Glutamatergic neuron (in vitro differentiated cells): Measurements from ENCODE around the gene ADAMTS17. TPM values are rescaled to one million over a fixed set of nuclear protein-coding genes. Genes with fewer than 3 reads are reported as not detected.

Experiments
- DNase-seq: peaks from one replicate; pipeline ENCODE4 v3.0.0; 2022
- H3K27ac Mint-ChIP-seq: one replicate; pipeline ENCODE4 v1.8.0; 2020; ENCODE audit warnings: mild to moderate bottlenecking, mixed read lengths, inconsistent platforms; ENCODE audit not compliant: unreplicated experiment
- H3K27me3 Mint-ChIP-seq: one replicate; pipeline ENCODE4 v1.8.0; 2020; ENCODE audit warnings: mild to moderate bottlenecking, moderate library complexity, mixed read lengths, inconsistent platforms; ENCODE audit not compliant: unreplicated experiment
- H3K36me3 Mint-ChIP-seq: one replicate; pipeline ENCODE4 v1.8.0; 2020; ENCODE audit warnings: mild to moderate bottlenecking, mixed read lengths, inconsistent platforms; ENCODE audit not compliant: unreplicated experiment
- H3K4me1 Mint-ChIP-seq: one replicate; pipeline ENCODE4 v1.8.0; 2020; ENCODE audit warnings: mild to moderate bottlenecking, low read depth, mixed read lengths, inconsistent platforms; ENCODE audit not compliant: unreplicated experiment
- H3K4me3 Mint-ChIP-seq: one replicate; pipeline ENCODE4 v1.8.0; 2020; ENCODE audit warnings: mild to moderate bottlenecking, mixed read lengths, inconsistent platforms; ENCODE audit not compliant: unreplicated experiment
- H3K9me3 Mint-ChIP-seq: one replicate; pipeline ENCODE4 v1.8.0; 2020; ENCODE audit warnings: mild to moderate bottlenecking, moderate library complexity, mixed read lengths, inconsistent platforms; ENCODE audit not compliant: unreplicated experiment
- CTCF ChIP-seq: fragments of 200-600 bp; sonication (generic); IDR thresholded peaks from one replicate; pipeline ENCODE4 v1.5.0; 2021; ENCODE audit not compliant: partially characterized antibody, unreplicated experiment
- total RNA-seq: library from RNA; stranded (reverse); fragmentation: NEBNext Ultra II Directional; extraction: Animal tissue kit (Norgen Biotek cat#: 25700); gene quantifications from one replicate; pipeline ENCODE4 v1.2.1, GENCODE V29; 2021; ENCODE audit not compliant: unreplicated experiment

Gene ADAMTS17
- total RNA-seq, 1 donor from 2014 or later = 6.8 TPM

DNA sequence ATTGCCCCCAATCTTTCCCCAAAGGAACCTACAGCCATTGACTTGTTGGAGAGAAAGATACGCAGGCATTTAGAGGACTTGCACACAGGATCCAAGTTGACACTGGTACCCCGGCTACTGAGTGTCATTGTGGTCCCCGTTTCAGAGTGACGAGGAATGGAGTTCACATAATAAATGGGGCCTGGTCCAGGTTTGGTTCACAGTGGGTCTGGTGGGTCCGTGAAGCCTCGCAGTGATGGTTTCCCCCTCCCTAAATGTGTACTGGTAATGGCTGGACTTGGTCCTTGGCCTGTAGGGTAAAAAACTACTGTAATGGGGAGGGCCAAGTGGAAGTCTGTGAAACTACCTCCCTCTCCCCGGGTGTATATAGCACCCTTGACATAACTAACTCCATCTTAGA lies 376.4 kb downstream of the ADAMTS17 start:
- Mint-ChIP-seq H3K4me1 (no peaks in the 10 kb centered on the region), H3K27ac (no peak overlapping the region), H3K9me3 (peaks cover 11% of the 10 kb centered on the region), H3K4me3 (no peak overlapping the region), H3K27me3 (peaks cover 6% of the 10 kb centered on the region), H3K36me3 (peaks cover 16% of the 10 kb centered on the region)
- no peak for TF ChIP-seq CTCF
- DNase-seq = no peak

GRCh38 chr15:99963976-99964375 lies 377.8 kb downstream of the ADAMTS17 start:
- no peak for DNase-seq
- Mint-ChIP-seq H3K9me3 (peaks cover 8% of the 10 kb centered on the region), H3K4me1 (no peaks in the 10 kb centered on the region), H3K27ac (no peak overlapping the region), H3K4me3 (no peak overlapping the region), H3K27me3 (peaks cover 4% of the 10 kb centered on the region), H3K36me3 (peaks cover 16% of the 10 kb centered on the region)
- no peak for TF ChIP-seq CTCF

- TF ChIP-seq CTCF = no peak
- Mint-ChIP-seq H3K9me3 (peaks cover 8% of the 10 kb centered on the region), H3K36me3 (peaks cover 20% of the 10 kb centered on the region), H3K27me3 (peaks cover 4% of the 10 kb centered on the region), H3K27ac (no peak overlapping the region), H3K4me1 (no peaks in the 10 kb centered on the region), H3K4me3 (no peak overlapping the region)
- DNase-seq = no peak
Observed at GRCh38 chr15:99963096-99963825, 378.5 kb downstream of the ADAMTS17 start.

GRCh38 chr15:99962006-99962561 lies 379.7 kb downstream of the ADAMTS17 start:
- TF ChIP-seq CTCF = no peak
- Mint-ChIP-seq H3K4me1 (no peaks in the 10 kb centered on the region), H3K4me3 (no peak overlapping the region), H3K36me3 (peaks cover 21% of the 10 kb centered on the region), H3K9me3 (peaks cover 8% of the 10 kb centered on the region), H3K27me3 (peaks cover 4% of the 10 kb centered on the region), H3K27ac (no peak overlapping the region)
- no peak for DNase-seq

DNA sequence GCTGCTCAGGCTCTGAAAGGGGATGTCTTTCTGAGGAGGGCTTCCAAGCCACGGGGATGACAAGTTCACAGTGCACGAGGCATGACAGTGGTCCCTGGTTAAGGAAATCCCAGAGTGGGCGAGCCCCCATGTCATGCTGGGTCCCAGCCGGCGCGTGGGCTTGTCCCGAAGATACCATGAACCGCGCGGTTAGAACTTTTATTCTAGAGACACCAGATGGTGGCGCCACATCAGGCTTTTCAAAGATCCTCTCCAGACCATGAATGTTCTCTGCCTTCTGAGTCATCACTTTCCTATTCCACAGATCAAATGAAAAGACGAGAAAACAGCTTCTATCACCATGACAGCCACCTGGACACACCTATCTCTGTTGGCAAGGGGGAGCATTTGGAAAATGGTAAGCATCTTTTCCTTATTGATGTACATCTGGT lies 380.7 kb downstream of the ADAMTS17 start:
- no peak overlapping the region for H3K27ac Mint-ChIP-seq
- peaks cover 4% of the 10 kb centered on the region for H3K27me3 Mint-ChIP-seq
- TF ChIP-seq CTCF = peak; percentile 15
- H3K4me3 Mint-ChIP-seq = no peak overlapping the region
- peaks cover 21% of the 10 kb centered on the region for H3K36me3 Mint-ChIP-seq
- DNase-seq = no peak
- H3K4me1 Mint-ChIP-seq = no peaks in the 10 kb centered on the region
- peaks cover 8% of the 10 kb centered on the region for H3K9me3 Mint-ChIP-seq
